Measurements from ENCODE around the gene RASGRP3.

DNA sequence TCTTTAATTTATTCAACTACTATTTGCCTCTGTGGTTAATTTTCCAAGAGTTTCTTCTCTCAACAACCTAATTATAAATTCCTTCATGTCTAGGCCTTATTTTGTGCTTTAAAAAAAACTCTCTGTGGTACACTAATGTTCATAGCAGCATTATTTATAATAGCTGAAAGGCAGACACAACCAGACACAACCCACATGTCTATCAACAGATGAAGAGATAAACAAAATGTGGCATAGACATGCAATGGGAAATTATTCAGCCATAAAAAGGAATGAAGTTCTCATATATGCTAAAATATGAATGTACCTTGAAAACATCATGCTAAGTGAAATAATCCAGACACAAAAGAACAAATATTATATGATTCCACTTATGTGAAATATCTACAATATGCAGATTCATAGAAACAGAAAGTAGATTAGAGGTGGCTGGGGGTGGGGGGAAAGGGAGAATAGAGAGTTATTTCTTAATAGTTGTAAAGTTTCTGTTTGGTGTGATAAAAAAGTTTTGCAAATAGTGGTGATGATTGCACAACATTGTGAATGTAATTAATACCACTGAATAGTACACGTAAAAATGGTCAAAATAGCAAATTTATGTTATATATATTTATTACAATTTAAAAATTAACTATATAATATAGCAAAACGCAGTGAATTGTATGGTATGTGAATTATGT is 28.1 kb upstream of the RASGRP3 start:
- TF ChIP-seq GATA2 (IDR thresholded peaks at IDR 0.05; ENCODE audit: low read depth, low read length) (no peak), GATA3 (IDR thresholded peaks at IDR 0.05; ENCODE audit: low read depth, low read length) (peak; percentile 44; the same call in 1 of the 2 replicates)

Measured in SH-SY5Y (cell line).